ENCODE results near the gene NOS1.
"Not testable (repeated sequence)": the region's sequence is repeated elsewhere in the genome, so short reads cannot be mapped to it uniquely, and the experiment has no call there.

NOS1 gene

GRCh38 chr12:117388951-117389446 is 27.6 kb upstream of the NOS1 start:
- TF ChIP-seq CTCF (IDR thresholded peaks at IDR 0.05; ENCODE audit: low read depth, low read length): no peak
- DNase-seq (ENCODE audit: low read depth in 2 of 2): no peak
- no peak overlapping the region for H3K4me3 ChIP-seq (replicated peaks in 1 of 2; ENCODE audit: low read depth in 2 of 2, low read length in 2 of 2)

GRCh38 chr12:117387832-117388231 is 26.4 kb upstream of the NOS1 start:
- no peak overlapping the region for H3K4me3 ChIP-seq (replicated peaks in 1 of 2; ENCODE audit: low read depth in 2 of 2, low read length in 2 of 2)
- no peak for DNase-seq (ENCODE audit: low read depth in 2 of 2)
- no peak for TF ChIP-seq CTCF (IDR thresholded peaks at IDR 0.05; ENCODE audit: low read depth, low read length)

GRCh38 chr12:117384735-117385134 is 23.3 kb upstream of the NOS1 start:
- TF ChIP-seq CTCF (IDR thresholded peaks at IDR 0.05; ENCODE audit: low read depth, low read length): no peak
- DNase-seq (ENCODE audit: low read depth in 2 of 2): no peak
- no peak overlapping the region for H3K4me3 ChIP-seq (replicated peaks in 1 of 2; ENCODE audit: low read depth in 2 of 2, low read length in 2 of 2)

GRCh38 chr12:117380083-117380482 is 18.7 kb upstream of the NOS1 start:
- H3K4me3 ChIP-seq (replicated peaks in 1 of 2; ENCODE audit: low read depth in 2 of 2, low read length in 2 of 2): no peak overlapping the region
- no peak for TF ChIP-seq CTCF (IDR thresholded peaks at IDR 0.05; ENCODE audit: low read depth, low read length)
- no peak for DNase-seq (ENCODE audit: low read depth in 2 of 2)

GRCh38 chr12:117377758-117378157 is 16.3 kb upstream of the NOS1 start:
- no peak for TF ChIP-seq CTCF (IDR thresholded peaks at IDR 0.05; ENCODE audit: low read depth, low read length)
- H3K4me3 ChIP-seq (replicated peaks in 1 of 2; ENCODE audit: low read depth in 2 of 2, low read length in 2 of 2): no peak overlapping the region
- DNase-seq (ENCODE audit: low read depth in 2 of 2): no peak

GRCh38 chr12:117370588-117370987 is 9.2 kb upstream of the NOS1 start:
- no peak overlapping the region for H3K4me3 ChIP-seq (replicated peaks in 1 of 2; ENCODE audit: low read depth in 2 of 2, low read length in 2 of 2)
- TF ChIP-seq CTCF (IDR thresholded peaks at IDR 0.05; ENCODE audit: low read depth, low read length): no peak
- no peak for DNase-seq (ENCODE audit: low read depth in 2 of 2)

GRCh38 chr12:117370000-117370399 is 8.6 kb upstream of the NOS1 start:
- not testable (repeated sequence) for DNase-seq (ENCODE audit: low read depth in 2 of 2); H3K4me3 ChIP-seq (replicated peaks in 1 of 2; ENCODE audit: low read depth in 2 of 2, low read length in 2 of 2)

Measured in cardiac fibroblast (primary cell).